ENCODE measurements around the gene ADAMTS17. TPM values are rescaled to one million over a fixed set of nuclear protein-coding genes. Genes with fewer than 3 reads are reported as not detected.

The ADAMTS17 gene, protein sequence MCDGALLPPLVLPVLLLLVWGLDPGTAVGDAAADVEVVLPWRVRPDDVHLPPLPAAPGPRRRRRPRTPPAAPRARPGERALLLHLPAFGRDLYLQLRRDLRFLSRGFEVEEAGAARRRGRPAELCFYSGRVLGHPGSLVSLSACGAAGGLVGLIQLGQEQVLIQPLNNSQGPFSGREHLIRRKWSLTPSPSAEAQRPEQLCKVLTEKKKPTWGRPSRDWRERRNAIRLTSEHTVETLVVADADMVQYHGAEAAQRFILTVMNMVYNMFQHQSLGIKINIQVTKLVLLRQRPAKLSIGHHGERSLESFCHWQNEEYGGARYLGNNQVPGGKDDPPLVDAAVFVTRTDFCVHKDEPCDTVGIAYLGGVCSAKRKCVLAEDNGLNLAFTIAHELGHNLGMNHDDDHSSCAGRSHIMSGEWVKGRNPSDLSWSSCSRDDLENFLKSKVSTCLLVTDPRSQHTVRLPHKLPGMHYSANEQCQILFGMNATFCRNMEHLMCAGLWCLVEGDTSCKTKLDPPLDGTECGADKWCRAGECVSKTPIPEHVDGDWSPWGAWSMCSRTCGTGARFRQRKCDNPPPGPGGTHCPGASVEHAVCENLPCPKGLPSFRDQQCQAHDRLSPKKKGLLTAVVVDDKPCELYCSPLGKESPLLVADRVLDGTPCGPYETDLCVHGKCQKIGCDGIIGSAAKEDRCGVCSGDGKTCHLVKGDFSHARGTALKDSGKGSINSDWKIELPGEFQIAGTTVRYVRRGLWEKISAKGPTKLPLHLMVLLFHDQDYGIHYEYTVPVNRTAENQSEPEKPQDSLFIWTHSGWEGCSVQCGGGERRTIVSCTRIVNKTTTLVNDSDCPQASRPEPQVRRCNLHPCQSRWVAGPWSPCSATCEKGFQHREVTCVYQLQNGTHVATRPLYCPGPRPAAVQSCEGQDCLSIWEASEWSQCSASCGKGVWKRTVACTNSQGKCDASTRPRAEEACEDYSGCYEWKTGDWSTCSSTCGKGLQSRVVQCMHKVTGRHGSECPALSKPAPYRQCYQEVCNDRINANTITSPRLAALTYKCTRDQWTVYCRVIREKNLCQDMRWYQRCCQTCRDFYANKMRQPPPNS
- 0.15 and 0.17 TPM in 2 replicates for total RNA-seq

DNA sequence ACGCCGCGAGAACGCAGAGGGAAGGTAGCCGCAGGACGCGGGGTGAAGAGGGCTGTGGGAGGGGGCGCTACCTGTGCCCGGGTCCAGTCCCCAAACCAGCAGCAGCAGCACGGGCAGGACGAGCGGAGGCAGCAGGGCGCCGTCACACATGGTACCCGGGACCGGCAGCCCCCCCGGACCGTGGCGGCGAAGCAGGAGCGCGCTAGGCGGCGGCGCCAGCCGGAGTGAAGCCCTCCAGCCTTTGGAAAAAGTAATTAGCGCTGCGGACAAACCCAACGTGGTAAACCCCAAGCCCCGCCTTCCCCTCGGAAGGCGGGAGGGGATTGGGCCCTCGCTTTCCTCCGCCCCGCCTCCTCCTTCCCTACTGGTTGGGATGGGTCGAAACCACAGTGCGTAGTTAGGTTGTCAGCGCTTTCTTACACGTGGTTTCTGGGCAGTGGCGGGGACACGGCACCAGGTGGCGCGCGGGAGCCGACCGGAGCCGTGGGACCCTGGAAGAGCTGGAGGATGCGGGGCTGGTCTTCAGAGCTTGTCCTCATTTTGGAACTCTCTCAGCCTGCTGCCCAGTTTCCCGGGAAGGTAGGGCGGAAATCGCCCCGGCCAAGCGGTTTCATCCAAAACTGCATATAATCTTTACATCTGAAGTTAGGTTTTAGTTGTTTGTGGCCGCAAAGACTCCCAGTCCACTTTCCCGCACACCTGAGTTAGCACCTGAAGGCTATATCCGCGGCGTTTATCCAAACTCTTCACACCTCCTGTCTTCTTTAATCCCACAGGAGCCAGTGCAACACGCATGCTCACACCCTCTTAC lies at the start of gene ADAMTS17:
Gene ADAMTS17 (minus strand): TSS at position 226 of the 811 bp plus-strand sequence. CDS start 76 bp downstream, at position 150.

Other genes starting within 250 kb of the ADAMTS17 start
- not detected in 2 replicates for gene CERS3, start 187.0 kb upstream of the ADAMTS17 start, total RNA-seq